SU-DHL-6 (cell line): Measurements from ENCODE around the gene LCP2.

Source experiments
- EZH2phosphoT487 ChIP-seq: fragments of 200-600 bp; sonication (generic), shearing (Covaris generic); conservative IDR thresholded peaks from 2 replicates; pipeline ENCODE4 v1.6.1; 2018; ENCODE audit warnings: mild to moderate bottlenecking, antibody characterized with exemption, low read length, moderate library complexity, mixed read lengths
- TF ChIP-seq, protein P1 (sequence below): fragments of 200-600 bp; sonication (generic); IDR thresholded peaks from one replicate; pipeline ENCODE4 v1.5.1; 2017; ENCODE audit warnings: antibody characterized with exemption, mild to moderate bottlenecking, low read length, moderate library complexity; ENCODE audit not compliant: insufficient read depth, poor library complexity, severe bottlenecking

DNA sequence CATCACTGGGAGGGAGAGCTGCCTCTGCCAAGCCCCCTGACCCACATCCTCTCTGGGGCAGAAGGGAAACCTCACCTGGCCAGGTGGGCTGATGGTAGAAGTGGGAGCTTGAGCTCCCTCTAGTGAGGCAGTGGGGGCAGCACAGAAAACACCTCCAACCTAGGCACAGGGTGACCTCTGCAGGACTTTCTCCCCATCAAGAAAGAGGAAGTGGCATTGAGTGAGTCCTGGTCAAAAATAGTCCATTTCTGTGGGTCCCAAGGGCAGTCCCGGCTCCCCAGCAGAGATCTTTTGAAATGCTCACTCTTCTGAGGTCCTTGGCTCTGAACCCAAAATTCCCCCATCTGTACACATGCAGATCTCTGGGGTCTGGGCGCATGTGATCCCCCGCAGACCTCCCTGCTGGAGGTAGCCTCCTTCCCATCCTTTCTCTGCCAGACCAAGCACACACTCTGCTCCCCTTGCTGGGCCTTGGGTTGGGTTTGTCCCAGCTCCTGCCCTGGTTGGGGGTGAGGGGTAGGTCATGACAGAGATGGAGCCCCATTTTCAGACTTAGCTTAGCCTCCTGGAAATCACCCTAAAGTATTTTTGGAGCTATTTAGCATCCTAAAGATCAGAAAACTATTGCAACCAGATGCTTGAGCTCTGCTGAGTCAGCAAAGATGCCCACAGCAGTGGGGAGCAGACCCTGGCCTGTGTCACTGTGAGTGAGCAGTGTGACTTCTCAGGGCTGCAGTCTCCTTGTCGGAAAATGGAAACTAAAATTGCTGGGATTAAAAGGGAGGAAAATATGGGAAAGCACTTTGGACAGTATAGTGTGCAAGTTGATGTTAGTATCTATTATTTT lies 41.6 kb upstream of the LCP2 start:
- TF ChIP-seq, protein P1, sequence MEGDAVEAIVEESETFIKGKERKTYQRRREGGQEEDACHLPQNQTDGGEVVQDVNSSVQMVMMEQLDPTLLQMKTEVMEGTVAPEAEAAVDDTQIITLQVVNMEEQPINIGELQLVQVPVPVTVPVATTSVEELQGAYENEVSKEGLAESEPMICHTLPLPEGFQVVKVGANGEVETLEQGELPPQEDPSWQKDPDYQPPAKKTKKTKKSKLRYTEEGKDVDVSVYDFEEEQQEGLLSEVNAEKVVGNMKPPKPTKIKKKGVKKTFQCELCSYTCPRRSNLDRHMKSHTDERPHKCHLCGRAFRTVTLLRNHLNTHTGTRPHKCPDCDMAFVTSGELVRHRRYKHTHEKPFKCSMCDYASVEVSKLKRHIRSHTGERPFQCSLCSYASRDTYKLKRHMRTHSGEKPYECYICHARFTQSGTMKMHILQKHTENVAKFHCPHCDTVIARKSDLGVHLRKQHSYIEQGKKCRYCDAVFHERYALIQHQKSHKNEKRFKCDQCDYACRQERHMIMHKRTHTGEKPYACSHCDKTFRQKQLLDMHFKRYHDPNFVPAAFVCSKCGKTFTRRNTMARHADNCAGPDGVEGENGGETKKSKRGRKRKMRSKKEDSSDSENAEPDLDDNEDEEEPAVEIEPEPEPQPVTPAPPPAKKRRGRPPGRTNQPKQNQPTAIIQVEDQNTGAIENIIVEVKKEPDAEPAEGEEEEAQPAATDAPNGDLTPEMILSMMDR: peak; percentile 61
- no peak for TF ChIP-seq EZH2phosphoT487
